Stimulated activated CD8-positive, alpha-beta memory T cell treated with anti-CD3 and anti-CD28 coated beads, Interleukin-7, amount 100 ng/mL, for 48 hours (primary cell): ENCODE results near the gene ATXN10.

ENCODE experiments used
- DNase-seq, 2 donors: peaks; one replicate each; pipeline ENCODE4 v3.0.0-alpha.2; 2020; ENCODE audit warnings: low read depth in 1 of 2; ENCODE audit errors: extremely low read depth in 1 of 2

ATXN10 gene

DNA sequence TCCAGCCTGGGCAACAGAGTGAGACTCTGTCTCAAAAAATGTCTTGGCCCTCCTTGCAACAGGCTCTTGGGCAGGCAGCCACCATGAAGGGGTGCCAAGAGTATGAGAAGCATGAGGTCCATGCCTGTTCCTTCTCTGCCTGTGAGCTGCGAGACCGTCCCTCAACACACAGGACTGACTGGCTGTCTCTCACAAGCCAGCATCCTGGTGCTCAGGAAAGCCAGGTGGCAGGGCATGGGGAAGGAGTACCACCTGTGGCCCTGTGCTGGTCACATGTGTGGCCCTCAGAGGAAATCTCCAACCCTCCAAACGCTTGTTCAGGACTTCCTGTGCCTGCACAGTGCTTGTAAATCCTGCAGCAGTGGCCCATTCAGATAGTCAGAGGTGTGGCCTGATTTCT is 83.2 kb downstream of the ATXN10 start:
- no peak for DNase-seq

DNA sequence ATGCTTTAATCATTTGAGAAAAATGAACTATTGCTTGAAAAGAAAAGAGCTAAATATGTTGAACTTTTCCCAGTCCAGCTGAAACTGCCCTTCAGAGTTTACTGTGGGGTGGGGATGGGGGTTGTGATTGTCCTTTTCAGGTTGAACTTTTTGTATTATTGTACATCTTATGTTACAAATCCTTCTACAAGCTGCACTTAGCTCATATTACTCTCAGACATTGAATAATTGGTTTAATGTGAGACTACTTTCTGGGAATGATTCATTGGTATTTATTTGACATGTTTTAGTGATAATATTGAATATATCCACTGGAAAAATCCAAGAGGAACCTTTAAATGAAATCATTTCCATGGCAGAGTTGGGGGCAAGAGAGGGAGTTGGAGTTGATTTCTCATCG is 84.9 kb downstream of the ATXN10 start:
- DNase-seq, result no peak

DNA sequence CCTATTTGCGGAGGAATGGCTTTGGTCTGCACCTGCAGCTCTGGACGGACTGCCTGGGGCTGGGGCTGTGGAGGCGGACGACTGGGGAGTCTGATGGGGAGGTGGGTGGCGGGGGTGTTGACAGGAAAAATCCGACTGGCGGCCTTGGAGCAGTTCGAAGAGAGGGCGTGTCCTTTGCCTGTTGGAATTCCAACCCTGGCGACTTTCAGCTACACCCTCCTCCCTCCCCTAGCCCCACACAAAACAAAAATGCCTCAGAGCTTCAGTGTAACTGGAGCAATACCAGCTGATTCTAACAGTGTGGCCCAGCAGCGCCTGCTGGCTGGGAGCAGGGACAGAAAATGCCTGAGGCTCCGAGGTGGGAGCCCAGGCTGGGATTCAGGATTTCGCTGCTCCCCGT is 85.4 kb downstream of the ATXN10 start:
- DNase-seq, result no peak

DNA sequence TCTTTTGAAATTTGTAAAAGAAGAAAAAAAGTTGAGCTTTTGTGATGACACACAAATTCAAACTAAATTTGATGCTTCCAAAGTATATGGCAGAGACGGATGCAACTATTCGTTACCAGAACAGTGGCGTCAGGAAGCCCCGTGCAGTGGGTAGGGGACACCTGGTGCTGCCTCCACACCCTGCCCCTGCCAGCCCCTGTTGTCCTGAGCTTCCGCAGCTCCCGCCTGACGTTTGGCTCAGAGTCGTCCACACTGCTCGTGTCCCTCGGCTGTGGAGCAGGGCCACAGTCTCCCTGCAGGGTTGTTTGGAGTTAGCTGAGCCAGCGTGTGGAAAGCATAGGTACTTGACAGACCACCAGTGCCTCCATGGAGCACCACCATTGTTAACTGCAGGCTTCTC is 86.3 kb downstream of the ATXN10 start:
- DNase-seq, result no peak

DNA sequence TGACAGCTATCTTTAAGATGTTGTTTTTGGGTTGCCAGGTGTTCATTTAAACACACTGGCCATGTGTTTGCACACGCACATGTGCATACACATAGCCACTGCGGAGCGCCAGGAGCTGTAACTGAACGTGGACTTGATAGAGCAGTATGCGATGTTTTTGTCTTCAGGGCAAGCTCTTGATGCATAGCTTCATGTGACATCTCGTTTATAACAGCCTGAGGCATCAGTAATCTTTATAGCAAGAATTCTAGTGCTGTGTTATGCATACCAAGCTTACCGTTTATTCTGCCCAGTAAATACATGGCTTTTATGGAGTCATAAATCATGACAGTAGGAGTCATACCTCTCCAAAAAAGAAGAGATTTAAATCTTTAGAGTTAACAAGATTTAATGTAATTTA is 87.0 kb downstream of the ATXN10 start:
- DNase-seq, result no peak

DNA sequence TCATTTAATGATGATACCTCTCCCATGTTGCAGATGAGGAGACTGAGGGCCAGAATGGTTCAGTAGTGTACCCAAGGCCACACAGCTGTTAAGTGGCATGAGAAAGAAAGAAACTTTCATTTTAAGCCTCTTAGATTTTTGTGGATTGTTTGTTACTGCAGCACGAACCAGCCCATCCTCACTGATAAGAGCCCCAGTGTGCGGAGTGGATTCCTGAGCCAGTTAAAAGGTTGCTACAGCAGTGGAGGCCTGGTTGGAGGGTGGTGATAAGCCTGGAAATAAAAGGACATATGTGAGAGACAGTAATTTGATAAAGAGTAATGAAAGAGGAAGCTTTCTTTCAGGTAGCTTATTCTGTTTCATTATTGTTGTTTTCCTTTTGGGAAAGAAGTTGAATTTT is 89.0 kb downstream of the ATXN10 start:
- no peak for DNase-seq

DNA sequence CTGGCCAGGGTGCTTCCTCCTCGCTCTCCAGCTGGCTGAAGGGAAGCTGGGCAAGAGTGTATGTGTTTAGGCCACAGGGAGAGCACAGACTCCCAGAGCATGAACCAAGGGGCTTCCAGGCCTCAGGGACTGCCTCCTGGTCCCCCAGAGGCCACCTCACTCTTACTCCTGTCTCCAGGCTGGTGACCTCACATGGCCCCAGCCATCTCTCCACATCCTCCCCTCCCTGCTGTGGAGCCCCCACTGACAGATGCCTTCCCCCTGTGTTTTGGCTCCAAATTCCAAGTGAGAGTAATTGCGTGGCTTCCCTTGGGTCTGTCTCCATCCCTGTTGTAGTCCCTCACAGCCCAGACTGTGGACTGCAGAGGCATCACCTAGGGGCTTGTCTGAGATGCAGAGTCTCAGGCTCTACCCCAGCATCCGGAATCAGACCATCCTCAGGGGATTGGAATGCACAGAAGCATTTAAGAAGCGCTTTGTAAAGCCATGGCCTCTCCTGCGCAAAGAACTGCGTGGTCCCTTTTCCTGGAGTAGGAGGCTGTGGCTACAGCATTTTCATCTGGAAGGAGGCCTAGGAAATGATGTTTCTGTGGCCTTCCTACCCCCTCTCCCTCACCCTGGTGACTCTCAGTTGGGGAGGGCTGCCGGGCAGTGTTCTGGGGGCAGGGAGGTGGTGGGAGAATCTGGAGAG is 91.1 kb downstream of the ATXN10 start:
- no peak for DNase-seq

DNA sequence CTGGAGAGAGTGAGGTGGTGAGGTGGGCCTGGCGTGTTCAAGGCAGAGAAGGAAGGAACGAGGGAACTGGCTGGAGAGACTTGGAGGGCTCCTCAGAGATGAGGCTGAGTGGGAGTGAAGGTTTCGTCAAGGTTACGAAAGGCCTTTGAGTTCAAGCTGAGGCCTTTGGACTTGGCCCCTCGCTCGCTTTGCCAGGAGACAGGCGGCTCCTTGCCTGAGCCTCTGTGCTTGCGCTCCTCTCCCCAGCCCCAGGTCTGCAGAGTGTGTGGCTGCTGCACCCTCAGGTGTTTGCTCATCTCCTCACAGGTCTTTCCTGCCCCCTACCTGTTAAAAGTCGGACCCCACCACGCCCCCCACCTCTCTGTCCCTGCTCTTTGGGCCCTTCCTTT is 91.6 kb downstream of the ATXN10 start:
- DNase-seq, result no peak

DNA sequence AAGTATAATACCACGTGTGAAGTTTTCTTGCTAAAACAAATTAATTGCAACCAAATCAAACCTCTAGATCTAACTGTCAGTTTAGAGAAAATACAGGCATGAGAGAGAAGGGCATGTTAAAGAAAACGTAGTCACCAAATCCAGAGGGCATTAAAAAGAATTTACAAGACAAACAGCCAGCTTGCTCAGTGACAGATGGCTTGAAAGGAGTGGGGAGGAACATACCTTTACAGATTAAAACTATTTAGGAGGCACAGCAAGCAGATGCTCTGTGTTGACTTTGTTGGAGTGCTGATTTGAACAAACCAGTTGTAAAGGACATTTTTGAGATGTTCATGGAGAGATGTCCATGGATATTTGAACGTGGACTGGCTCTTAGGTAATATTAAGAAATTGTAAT is 96.9 kb downstream of the ATXN10 start:
- DNase-seq, result no peak

DNA sequence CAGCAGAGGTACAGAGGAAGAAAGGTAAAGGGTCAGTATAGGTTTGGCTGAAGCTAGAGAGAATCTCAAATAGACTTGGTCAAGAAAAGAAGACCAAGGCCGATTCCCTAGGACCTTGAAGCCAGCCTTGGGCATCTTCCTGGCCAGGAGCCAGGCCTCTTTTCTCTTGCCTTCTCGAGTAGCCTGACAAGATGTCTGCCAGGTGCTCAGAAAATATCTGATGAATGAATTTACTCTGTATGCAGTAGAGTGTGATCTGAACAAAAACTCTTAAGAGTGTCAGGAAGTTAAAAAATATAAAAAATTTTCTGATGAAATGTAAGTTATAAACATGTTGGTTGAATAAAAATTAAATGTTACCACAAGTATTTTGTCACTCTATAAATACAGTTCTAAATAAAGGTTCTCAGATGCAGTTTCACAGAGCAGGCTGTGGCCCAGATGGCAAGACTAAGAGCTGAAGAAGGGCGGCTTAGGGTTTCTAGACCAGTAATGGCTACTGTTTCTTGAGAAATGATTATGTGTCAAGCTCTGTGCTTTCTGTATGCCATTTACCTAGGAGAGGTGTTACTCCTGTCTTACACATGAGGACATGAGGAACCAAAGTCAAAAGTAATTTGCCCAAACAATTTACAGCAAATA is 98.1 kb downstream of the ATXN10 start:
- no peak for DNase-seq

DNA sequence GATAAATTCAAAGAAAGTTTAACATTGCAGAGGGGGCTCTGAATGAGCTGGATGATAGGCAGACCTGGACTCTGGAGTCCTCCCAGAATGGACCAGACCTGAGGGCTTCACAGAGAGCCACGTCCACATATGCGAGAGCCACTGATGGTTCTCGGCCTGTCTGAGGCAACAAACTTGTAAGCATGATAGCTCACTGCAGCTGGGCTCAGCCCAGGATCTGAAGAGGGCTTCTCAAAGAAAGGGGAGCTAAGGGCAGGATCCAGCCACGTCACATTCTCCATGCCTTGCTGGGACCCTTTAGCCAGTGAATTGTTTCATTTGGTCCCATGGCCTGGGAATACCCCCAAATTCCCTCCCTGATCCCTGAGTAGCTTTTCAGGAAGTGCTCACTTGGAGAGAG is 98.9 kb downstream of the ATXN10 start:
- no peak for DNase-seq

DNA sequence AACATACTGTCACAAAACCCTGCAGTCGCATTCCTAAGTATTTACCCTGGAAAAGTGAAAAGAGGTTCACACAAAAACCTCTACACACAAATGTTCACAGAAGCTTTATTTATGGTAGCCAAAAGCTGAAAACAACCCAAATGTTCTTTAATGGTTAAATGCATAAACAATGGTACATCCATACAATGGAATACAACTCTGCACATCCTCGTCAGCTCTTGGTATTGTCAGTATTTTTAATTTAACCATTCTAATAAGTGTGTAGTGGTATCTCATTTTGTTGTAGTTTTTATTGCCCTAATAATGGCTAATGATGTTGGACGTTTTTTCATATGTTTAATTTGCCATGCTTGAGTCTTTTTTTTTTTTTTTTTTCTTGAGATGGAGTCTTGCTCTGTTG is 99.4 kb downstream of the ATXN10 start:
- DNase-seq, result no peak

DNA sequence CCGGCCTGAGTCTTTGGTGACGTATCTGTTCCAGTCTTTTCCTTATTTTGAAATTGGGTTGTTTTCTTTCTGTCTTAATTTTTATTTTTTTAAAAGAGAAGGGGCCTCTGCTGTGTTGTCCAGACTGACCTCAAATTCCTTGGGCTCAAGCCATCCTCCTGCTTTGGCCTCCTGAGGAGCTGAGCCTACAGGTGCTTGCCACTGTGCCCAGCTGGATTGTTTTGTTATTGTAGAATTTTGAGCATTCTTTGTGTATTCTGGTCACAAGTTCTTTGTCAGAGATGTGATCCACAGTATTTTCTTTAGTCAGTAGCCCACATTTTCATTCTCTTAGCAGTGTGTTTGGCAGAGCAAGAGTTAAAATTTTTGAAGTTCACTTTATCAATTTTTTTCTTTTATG is 100.1 kb downstream of the ATXN10 start:
- no peak for DNase-seq

DNA sequence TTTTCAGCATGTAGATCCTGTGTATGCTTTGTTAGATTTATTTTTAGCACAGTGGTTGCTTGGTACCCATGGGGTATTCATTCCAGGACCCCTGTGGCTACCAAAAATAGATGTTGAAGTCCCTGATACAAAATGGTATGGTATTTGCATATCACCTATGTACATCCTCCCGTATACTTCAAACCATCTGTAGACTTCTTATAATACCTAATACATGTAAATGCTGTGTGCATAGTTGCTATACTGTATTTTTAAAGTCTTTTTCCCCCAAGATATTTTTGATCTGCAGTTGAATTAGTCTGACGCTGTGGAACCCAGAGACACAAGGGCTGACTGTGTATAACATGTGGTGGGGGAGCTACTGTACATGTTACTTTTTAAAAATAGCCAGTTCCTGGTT is 101.1 kb downstream of the ATXN10 start:
- DNase-seq, result no peak

DNA sequence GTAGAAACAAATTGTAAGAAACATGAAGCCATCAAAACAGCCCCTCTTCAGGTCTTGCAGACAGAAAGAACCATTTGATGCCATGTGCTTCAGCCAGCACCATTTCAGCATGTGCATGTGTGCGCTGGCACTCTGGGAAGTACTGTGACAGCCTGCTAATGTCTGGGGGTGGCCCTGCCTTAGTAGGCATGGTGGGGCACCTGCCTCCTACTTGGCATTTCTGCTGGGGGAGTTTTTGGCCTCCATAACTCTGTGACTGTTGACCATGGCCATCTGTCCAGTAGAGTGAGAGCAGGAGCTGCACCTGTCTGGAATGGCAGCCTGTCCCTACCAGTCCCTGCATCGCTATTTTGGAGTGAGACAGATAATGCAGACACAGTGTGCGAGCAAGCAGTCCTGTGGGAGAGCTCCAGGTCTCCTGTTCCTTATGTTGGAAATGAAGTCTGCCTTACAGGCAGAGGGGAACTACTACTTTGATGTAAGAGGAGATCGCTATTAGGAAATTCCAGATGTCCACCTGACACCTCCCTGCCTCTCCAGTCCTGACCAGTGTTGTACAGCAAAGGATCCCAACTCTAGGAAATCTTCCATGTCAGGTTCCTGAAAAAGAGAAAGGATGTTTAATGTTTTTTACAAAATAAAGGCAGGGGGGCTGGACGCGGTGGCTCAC is 102.5 kb downstream of the ATXN10 start:
- DNase-seq, result no peak

DNA sequence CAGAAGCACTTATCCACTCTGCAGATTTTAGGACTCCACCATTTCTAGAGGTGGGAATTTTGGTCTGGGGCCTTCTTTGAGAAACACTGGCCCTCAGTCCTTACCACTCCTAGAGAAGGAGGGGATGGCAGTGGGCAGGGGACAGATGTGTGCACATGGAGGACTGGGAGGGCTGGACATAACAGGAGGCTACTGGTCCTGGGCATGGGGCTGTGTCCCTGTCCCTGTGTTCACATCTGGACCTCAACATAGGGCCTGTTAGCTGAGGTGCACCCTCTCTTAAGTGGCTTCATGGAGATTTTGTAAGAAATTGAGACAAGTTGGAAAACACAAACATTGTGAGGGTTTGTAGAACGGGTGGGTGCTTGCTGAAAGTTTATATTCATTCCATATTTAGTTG is 103.4 kb downstream of the ATXN10 start:
- no peak for DNase-seq

DNA sequence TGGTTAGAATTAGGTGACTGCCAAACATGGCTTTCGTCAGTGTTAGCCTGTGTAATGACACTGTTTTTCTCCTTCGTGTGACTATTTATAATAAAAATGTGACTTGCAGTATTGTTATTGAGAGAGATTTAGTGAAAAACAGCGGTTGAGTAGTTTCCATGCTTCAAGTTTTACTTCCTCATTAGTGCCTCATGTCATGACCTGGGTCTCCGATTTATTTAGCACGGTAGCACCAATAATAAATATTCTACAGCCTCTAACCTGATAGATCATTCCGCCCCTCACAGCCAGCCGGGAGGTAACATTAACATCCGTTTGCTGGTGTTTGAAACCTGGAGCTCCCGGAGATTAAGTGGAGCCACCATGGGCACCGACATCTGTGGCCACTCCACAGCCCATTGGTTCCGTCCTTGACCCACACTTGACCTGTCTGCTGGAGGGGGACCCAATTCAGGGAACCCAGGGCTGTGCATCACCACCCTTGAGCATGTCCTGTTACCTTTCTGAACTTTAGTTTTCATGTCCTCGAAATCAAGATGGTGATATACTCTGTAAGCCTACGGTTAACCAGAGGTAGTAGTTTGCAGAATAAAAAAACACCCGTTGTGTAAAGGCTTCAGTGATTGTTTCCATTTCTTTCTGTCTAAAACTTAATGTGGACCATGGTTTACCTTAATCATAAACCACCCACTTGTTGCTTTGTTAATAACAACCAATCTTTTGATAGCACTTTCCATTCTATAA is 104.1 kb downstream of the ATXN10 start:
- DNase-seq, result no peak

DNA sequence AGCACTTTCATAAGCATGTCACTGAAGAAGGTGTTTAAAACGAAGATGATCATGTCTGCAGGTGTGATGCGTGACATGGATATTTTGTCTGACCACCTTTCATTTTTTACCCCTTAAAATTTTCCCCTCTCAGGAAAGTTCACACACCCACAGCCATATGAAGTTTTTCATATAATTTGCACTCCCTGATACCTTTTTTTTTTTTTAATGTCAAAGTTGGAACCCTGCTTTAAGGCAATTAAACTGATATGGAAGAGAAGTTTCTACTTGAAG is 104.6 kb downstream of the ATXN10 start:
- no peak for DNase-seq

DNA sequence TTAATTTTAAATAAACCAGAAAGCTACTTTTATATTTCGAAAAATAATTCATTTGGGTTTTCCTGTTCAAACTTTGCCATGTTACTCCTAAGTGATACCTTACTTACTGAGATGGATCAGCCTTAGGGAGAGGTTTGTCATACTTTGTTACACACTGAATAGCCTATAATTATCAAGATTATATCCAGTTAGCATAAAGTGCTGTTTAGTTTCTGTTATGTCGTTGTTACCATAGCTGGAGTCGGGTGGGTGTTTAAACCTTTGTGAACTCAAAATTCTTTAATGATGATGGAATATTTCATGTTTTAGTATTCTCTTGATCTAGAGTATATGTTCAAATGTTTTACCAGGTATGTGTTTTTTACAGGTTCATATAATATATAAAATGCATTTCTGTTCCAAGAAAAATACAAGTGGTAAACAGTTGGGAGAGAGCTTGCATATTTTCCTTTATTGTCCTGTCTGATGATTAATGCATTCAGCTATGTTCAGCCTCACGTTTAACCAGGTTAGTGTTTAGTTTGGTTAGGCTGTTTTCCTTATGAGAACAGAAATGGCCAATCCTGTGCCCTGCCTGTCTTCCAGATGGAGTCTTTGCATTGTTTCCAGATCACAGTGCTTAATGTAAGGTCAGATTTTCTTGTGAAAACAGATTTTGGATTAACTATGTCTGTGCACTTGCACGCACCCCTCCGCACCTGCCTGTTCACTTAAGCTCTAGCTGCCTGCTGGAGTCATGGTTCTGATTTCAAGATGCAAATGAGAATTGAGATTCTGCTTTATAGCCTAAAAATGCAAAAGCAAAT is 105.6 kb downstream of the ATXN10 start:
- DNase-seq, result no peak

DNA sequence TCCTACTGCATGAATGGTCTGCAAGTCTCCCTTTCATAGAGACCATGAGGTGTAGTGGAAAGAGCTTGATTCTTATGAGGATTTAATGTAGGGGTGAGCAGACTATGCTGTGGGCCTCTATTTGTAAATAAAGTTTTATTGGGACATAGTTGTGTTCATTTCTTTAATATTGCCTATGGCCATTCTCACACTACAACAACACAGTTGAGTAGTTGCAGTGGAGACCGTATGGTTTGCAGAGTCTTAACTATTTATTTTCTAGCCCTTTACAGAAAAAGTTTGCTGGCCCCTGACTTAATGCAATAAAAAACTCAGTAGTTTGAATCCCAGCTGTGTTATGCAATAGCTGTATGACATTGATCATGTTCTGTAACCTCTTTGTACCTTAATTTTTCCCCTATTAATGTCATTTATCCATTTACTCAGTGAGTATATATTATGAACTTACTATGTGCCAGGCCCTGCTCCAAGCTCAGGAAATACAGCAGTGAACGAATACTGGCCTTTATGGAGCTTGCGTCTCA is 106.3 kb downstream of the ATXN10 start:
- no peak for DNase-seq

DNA sequence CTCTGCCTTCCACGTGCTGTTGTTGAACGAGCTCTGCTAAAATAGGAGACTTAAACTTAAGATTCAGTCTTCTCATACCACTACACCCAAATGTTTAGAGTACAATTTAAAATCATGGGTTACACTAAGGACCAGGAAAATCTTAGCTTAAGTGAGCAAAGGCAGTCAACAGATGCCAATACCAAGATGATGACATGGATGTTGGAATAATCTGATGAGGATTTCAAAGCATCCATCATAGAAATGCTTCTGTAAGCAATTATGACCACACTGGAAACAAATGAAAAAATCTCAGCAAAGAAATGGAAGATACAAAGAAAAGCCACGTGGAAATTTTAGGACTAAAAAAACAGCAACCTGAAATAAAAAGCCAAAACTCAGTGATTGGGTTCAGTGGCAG is 109.8 kb downstream of the ATXN10 start:
- DNase-seq, result no peak
